Measurements from ENCODE around the gene SF3A2. TPM values are rescaled to one million over a fixed set of nuclear protein-coding genes. Genes with fewer than 3 reads are reported as not detected.
"Not testable (repeated sequence)": the region's sequence is repeated elsewhere in the genome, so short reads cannot be mapped to it uniquely, and the experiment has no call there.

The SF3A2 gene
- total RNA-seq, 1 experiment from 2014 or later: 27.2 TPM

GRCh38 chr19:2281265-2282061, 44.8 kb downstream of the SF3A2 start:
- not testable (repeated sequence) for H3K36me3 ChIP-seq (ENCODE audit: insufficient read depth, low read length); H3K27me3 ChIP-seq (ENCODE audit: low read length); DNase-seq; H2AFZ ChIP-seq (ENCODE audit: low read length); H4K20me1 ChIP-seq (ENCODE audit: insufficient read depth, low read depth, low read length); H3K9me3 ChIP-seq (ENCODE audit: low read length); H3K79me2 ChIP-seq (ENCODE audit: low read length); H3K9ac ChIP-seq (ENCODE audit: low read length); H3K4me2 ChIP-seq (ENCODE audit: low read depth, low read length, poor library complexity, severe bottlenecking); H3K4me1 ChIP-seq (ENCODE audit: low read length); H3K27ac ChIP-seq (ENCODE audit: low read length); H3K4me3 ChIP-seq (ENCODE audit: low read length); H3K9me2 ChIP-seq (replicated peaks; ENCODE audit: insufficient read depth, low read length)

GRCh38 chr19:2282062-2282861, 45.6 kb downstream of the SF3A2 start, which contains the start of gene PEAK3:
PEAK3 (minus strand) TSS chr19:2282175; CDS start chr19:2280931, 1,244 bp downstream.
- no peak within 1 kb of the TSS for H3K27ac ChIP-seq (ENCODE audit: low read length)
- DNase-seq: no peak
- H4K20me1 ChIP-seq (ENCODE audit: insufficient read depth, low read depth, low read length): peaks cover 7% of the 10 kb centered on the region; the same call in 1 of the 2 replicates
- H3K4me1 ChIP-seq (ENCODE audit: low read length): no peaks in the 10 kb centered on the region
- no peak within 1 kb of the TSS for H2AFZ ChIP-seq (ENCODE audit: low read length)
- no peak within 1 kb of the TSS for H3K4me2 ChIP-seq (ENCODE audit: low read depth, low read length, poor library complexity, severe bottlenecking)
- no peaks in the 10 kb centered on the region for H3K9me2 ChIP-seq (replicated peaks; ENCODE audit: insufficient read depth, low read length)
- H3K27me3 ChIP-seq (ENCODE audit: low read length): no peaks in the 10 kb centered on the region
- H3K9me3 ChIP-seq (ENCODE audit: low read length): no peaks in the 10 kb centered on the region
- H3K4me3 ChIP-seq (ENCODE audit: low read length): no peak within 1 kb of the TSS
- H3K9ac ChIP-seq (ENCODE audit: low read length): no peak within 1 kb of the TSS
- no peaks in the 10 kb centered on the region for H3K79me2 ChIP-seq (ENCODE audit: low read length)
- no peaks in the 10 kb centered on the region for H3K36me3 ChIP-seq (ENCODE audit: insufficient read depth, low read length)

DNA sequence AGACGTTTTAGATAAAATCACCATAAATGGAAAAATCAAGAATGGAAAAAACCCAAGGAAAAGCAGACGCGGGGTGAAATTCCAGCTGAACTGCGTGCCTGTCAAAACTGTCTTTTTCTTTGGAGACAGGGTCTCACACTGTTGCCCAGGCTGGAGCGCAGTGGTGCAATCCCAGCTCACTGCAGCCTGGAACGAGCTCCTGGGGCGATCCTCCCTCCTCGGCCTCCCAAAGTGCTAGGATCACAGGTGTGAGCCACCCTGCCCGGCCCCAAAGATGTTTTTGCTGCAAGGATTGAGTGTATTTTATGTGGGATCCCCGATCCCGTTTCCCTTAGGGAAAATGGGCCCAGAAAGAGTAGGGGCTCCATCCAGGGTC, 46.2 kb downstream of the SF3A2 start:
- H3K36me3 ChIP-seq (ENCODE audit: insufficient read depth, low read length): no peaks in the 10 kb centered on the region
- no peaks in the 10 kb centered on the region for H3K9me2 ChIP-seq (replicated peaks; ENCODE audit: insufficient read depth, low read length)
- peaks cover 7% of the 10 kb centered on the region; the same call in 1 of the 2 replicates for H4K20me1 ChIP-seq (ENCODE audit: insufficient read depth, low read depth, low read length)
- no peak overlapping the region for H3K9ac ChIP-seq (ENCODE audit: low read length)
- DNase-seq: no peak
- no peak overlapping the region for H3K4me2 ChIP-seq (ENCODE audit: low read depth, low read length, poor library complexity, severe bottlenecking)
- no peak overlapping the region for H3K27ac ChIP-seq (ENCODE audit: low read length)
- H3K9me3 ChIP-seq (ENCODE audit: low read length): no peaks in the 10 kb centered on the region
- no peaks in the 10 kb centered on the region for H3K4me1 ChIP-seq (ENCODE audit: low read length)
- no peak overlapping the region for H2AFZ ChIP-seq (ENCODE audit: low read length)
- H3K79me2 ChIP-seq (ENCODE audit: low read length): no peaks in the 10 kb centered on the region
- no peak overlapping the region for H3K4me3 ChIP-seq (ENCODE audit: low read length)
- H3K27me3 ChIP-seq (ENCODE audit: low read length): no peaks in the 10 kb centered on the region

DNA sequence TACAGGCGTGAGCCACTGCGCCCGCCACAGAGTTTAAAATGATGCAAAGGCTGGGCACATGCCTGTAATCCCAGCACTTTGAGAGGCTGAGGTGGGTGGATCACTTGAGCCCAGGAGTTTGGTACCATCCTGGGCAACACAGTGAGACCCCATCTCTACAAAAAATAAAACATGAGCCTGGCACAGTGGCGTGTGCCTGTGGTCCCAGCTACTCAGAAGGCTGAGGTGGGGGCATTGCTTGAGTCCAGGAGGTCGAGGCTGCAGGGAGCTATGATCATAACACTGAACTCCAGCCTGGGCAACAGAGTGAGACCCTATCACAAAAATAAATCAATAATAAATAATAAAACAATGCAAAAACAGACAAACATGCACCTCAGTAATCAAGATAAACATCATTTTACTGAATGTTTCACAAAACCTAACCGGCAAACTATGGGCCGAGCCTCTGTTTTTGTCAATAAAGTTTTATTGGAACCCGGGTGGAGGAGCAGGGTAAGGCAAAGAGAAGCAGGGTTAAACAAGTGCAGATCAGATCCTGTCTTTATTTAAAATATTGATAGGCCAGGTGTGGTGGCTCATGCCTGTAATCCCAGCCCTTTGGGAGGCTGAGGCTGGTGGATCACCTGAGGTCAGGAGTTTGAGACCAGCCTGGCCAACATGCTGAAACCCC, 47.3 kb downstream of the SF3A2 start:
- peak; percentile 55 for DNase-seq

DNA sequence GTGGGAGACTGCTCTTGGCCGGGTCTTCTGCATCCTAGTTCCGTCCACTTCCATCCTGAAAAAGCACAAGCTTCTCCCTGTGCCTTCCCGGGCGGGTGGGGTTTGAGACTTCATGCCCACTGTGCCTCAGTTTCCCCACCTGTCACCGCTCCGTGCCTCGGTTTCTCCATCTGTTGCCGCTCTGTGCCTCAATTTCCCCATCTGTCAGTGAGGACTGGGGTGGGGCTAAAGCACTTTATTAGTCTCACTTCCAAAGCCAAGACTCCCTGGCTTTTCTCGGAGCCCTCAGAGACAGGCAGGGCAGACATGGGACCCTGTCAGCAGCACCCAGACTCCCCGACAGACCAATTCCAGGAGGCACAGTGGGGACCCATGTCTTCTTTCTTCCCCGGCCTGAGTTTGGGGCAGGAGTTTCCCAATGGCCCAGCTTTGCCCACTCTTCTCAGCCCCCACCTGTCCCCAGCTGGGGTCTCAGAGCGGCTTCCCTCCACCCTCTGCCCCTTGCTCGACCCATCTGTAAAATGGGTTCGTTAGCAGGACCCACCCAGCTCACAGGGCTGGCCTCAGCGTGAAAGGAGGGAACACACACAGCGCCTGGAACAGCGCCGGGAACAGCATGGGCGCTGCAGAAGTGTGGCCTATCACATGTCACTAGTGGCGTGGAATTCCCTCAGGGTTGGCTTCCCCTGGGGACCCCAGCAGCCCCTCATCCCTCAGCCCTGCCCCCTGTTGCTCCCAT, 49.9 kb downstream of the SF3A2 start:
- Histone ChIP-seq H3K4me2 (ENCODE audit: low read depth, low read length, poor library complexity, severe bottlenecking) (no peak overlapping the region), H3K79me2 (ENCODE audit: low read length) (no peaks in the 10 kb centered on the region), H3K36me3 (ENCODE audit: insufficient read depth, low read length) (no peaks in the 10 kb centered on the region), H2AFZ (ENCODE audit: low read length) (no peak overlapping the region), H3K9me2 (replicated peaks; ENCODE audit: insufficient read depth, low read length) (no peaks in the 10 kb centered on the region), H3K4me1 (ENCODE audit: low read length) (peaks cover 13% of the 10 kb centered on the region), H3K27me3 (ENCODE audit: low read length) (no peaks in the 10 kb centered on the region), H3K9ac (ENCODE audit: low read length) (no peak overlapping the region), H3K4me3 (ENCODE audit: low read length) (no peak overlapping the region), H3K9me3 (ENCODE audit: low read length) (no peaks in the 10 kb centered on the region), H3K27ac (ENCODE audit: low read length) (no peak overlapping the region), H4K20me1 (ENCODE audit: insufficient read depth, low read depth, low read length) (no peaks in the 10 kb centered on the region; the same call in 1 of the 2 replicates)
- no peak for DNase-seq

More for the DNA sequence above, 47.3 kb downstream of the SF3A2 start:
- H3K4me2 ChIP-seq (ENCODE audit: low read depth, low read length, poor library complexity, severe bottlenecking): no peak overlapping the region
- no peak overlapping the region for H2AFZ ChIP-seq (ENCODE audit: low read length)
- H3K9me3 ChIP-seq (ENCODE audit: low read length): no peaks in the 10 kb centered on the region
- H3K9ac ChIP-seq (ENCODE audit: low read length): no peak overlapping the region
- no peaks in the 10 kb centered on the region for H3K27me3 ChIP-seq (ENCODE audit: low read length)
- H3K27ac ChIP-seq (ENCODE audit: low read length): no peak overlapping the region
- H4K20me1 ChIP-seq (ENCODE audit: insufficient read depth, low read depth, low read length): peaks cover under 1% of the 10 kb centered on the region; the same call in 1 of the 2 replicates
- H3K36me3 ChIP-seq (ENCODE audit: insufficient read depth, low read length): no peaks in the 10 kb centered on the region
- H3K4me3 ChIP-seq (ENCODE audit: low read length): no peak overlapping the region
- H3K4me1 ChIP-seq (ENCODE audit: low read length): peaks cover 1% of the 10 kb centered on the region
- no peaks in the 10 kb centered on the region for H3K9me2 ChIP-seq (replicated peaks; ENCODE audit: insufficient read depth, low read length)
- no peaks in the 10 kb centered on the region for H3K79me2 ChIP-seq (ENCODE audit: low read length)

DNA sequence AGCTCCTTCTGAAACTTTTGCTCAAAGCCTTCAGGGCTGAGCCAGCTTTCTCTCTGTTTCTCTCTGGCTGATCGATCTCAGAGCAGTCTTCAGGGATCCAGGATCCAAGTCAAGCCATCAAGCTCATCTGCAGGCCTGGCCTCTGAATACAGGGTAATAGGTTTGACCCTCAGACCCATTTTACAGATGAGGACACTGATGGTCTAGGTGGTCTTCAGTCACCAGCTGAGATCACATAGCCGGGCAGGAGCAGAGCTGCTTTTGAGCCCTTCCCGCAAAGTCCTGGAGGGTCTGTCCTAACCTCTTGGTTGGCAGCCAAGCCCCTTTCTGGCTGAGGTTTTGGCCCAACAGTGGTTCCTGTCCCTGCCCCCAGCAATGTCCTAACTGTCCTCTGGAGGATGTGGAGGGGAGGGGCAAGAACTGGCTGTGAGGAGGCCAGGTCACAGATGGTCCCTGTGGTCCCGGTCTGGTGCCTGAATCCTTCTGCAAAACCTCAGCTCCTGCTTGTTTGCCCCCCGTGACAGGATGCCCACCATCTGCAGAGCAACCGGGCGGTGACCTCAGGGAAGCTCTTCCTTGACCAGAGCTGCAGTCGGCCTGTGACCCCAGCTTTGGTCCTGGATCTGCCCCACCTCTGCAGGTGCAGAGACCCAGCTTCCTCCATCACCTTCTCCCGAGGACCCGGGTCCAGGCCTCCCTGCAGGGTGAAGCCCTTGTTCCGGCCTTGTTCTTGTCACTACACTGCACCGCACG, 51.1 kb downstream of the SF3A2 start:
- Histone ChIP-seq H3K9me2 (replicated peaks; ENCODE audit: insufficient read depth, low read length) (no peaks in the 10 kb centered on the region), H3K9ac (ENCODE audit: low read length) (no peak overlapping the region), H2AFZ (ENCODE audit: low read length) (no peak overlapping the region), H3K79me2 (ENCODE audit: low read length) (no peaks in the 10 kb centered on the region), H3K36me3 (ENCODE audit: insufficient read depth, low read length) (no peaks in the 10 kb centered on the region), H3K27ac (ENCODE audit: low read length) (no peak overlapping the region), H4K20me1 (ENCODE audit: insufficient read depth, low read depth, low read length) (no peaks in the 10 kb centered on the region; the same call in 1 of the 2 replicates), H3K27me3 (ENCODE audit: low read length) (no peaks in the 10 kb centered on the region), H3K9me3 (ENCODE audit: low read length) (no peaks in the 10 kb centered on the region), H3K4me3 (ENCODE audit: low read length) (no peak overlapping the region), H3K4me1 (ENCODE audit: low read length) (peaks cover 13% of the 10 kb centered on the region), H3K4me2 (ENCODE audit: low read depth, low read length, poor library complexity, severe bottlenecking) (no peak overlapping the region)
- no peak for DNase-seq

DNA sequence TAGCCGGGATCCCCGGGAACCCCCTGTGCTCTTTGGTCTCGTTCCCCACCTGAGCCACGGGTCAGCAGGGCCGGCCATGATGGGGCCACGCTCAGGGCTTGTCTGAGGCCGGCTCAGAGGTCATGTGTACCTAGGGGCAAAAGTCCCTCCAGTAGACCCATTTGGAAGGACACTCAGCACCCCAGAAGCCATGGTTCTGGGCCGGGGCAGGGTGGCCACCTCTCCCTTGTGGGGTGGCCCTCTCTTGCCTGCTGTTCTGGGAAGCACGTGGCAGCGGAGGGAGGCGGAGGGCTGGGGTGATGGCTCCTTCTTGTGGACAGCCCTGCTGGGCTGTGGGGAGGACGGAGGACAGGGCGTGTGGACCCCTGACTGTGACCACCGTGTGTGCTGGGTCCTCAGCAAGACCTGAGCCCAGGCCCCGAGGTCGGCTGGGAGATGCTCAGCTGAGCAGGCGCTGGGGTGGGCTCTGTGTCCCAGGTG, 51.8 kb downstream of the SF3A2 start:
- H3K9me2 ChIP-seq (replicated peaks; ENCODE audit: insufficient read depth, low read length): no peaks in the 10 kb centered on the region
- DNase-seq: no peak
- H4K20me1 ChIP-seq (ENCODE audit: insufficient read depth, low read depth, low read length): no peaks in the 10 kb centered on the region
- H2AFZ ChIP-seq (ENCODE audit: low read length): no peak overlapping the region
- H3K27ac ChIP-seq (ENCODE audit: low read length): no peak overlapping the region
- H3K27me3 ChIP-seq (ENCODE audit: low read length): no peaks in the 10 kb centered on the region
- no peaks in the 10 kb centered on the region for H3K9me3 ChIP-seq (ENCODE audit: low read length)
- no peaks in the 10 kb centered on the region for H3K36me3 ChIP-seq (ENCODE audit: insufficient read depth, low read length)
- H3K4me3 ChIP-seq (ENCODE audit: low read length): no peak overlapping the region
- H3K79me2 ChIP-seq (ENCODE audit: low read length): no peaks in the 10 kb centered on the region
- no peak overlapping the region for H3K9ac ChIP-seq (ENCODE audit: low read length)
- H3K4me1 ChIP-seq (ENCODE audit: low read length): peaks cover 13% of the 10 kb centered on the region
- no peak overlapping the region for H3K4me2 ChIP-seq (ENCODE audit: low read depth, low read length, poor library complexity, severe bottlenecking)

Measured in Karpas-422 (cell line).